ENCODE measurements around the gene MS4A6E. TPM values are rescaled to one million over a fixed set of nuclear protein-coding genes. Genes with fewer than 3 reads are reported as not detected.

MS4A6E gene
- total RNA-seq, 1 experiment from 2014 or later, result not detected

GRCh38 chr11:60303661-60304060 lies 23.4 kb upstream of the MS4A6E start:
- Histone ChIP-seq H4K20me1 (ENCODE audit: insufficient read depth) (no peaks in the 10 kb centered on the region), H3K27ac (ENCODE audit: low read depth, low read length) (no peak overlapping the region), H3K27me3 (ENCODE audit: insufficient read depth, low read length) (no peaks in the 10 kb centered on the region), H3K9ac (ENCODE audit: low read length) (no peak overlapping the region), H3K4me3 (replicated peaks in 1 of 2; ENCODE audit: low read depth in 1 of 2, low read length in 2 of 2) (no peak overlapping the region), H2AFZ (ENCODE audit: low read depth, low read length, poor library complexity, severe bottlenecking) (no peak overlapping the region), H3K79me2 (ENCODE audit: insufficient read depth, low read length) (no peaks in the 10 kb centered on the region), H3K9me2 (ENCODE audit: insufficient read depth) (no peaks in the 10 kb centered on the region), H3K36me3 (ENCODE audit: control insufficient read depth in 1 of 2, insufficient read depth in 2 of 2, low read length in 2 of 2) (no peaks in the 10 kb centered on the region), H3K4me2 (ENCODE audit: low read length) (no peak overlapping the region), H3K4me1 (ENCODE audit: control insufficient read depth in 1 of 2, insufficient read depth in 2 of 2, low read length in 2 of 2) (peaks cover 0 to 20% of the 10 kb centered on the region in 2 experiments; a peak in 2 of 4 replicates), H3K9me3 (ENCODE audit: control insufficient read depth in 1 of 2, insufficient read depth in 1 of 2, low read depth in 1 of 2, low read length in 2 of 2) (no peaks in the 10 kb centered on the region)
- DNase-seq (ENCODE audit: low read depth, low spot score) (no peak), ATAC-seq (no peak)
- intact Hi-C loops (cut with micrococcal nuclease), result no loop called here
- ChIA-PET CTCF (interaction anchor here (1.0 kb wide), 1 partner anchor 59 kb away, joined by 3 read pairs; no protein-coding TSS in a partner anchor), RAD21 (ENCODE audit: low non-redundant PET in 1 of 2, low total read pairs in 2 of 2, uncharacterized antibody in 2 of 2, unreplicated experiment in 2 of 2) (no interaction called here), POLR2A (no interaction called here)
- no peak for TF ChIP-seq CBX3 (IDR thresholded peaks at IDR 0.05; ENCODE audit: low read depth)
- no peak for TF ChIP-seq RAD21 (IDR thresholded peaks at IDR 0.05; ENCODE audit: low read depth)
- TF ChIP-seq POLR2A (IDR thresholded peaks at IDR 0.05; ENCODE audit: borderline replicate concordance, extremely low read depth, insufficient read depth, insufficient read length), result no peak
- no peak for TF ChIP-seq SRF (IDR thresholded peaks at IDR 0.05; ENCODE audit: low read depth)
- TF ChIP-seq EZH2 (IDR thresholded peaks at IDR 0.05), result no peak
- no peak for TF ChIP-seq ELF1 (IDR thresholded peaks at IDR 0.05; ENCODE audit: borderline replicate concordance, low read depth)
- no peak for TF ChIP-seq REST (IDR thresholded peaks at IDR 0.05; ENCODE audit: low read depth)
- no TSS peak for BruUV-seq (replicated peaks)

Measured in HCT116 (cell line).